ENCODE results near the gene TMEM115. TPM values are rescaled to one million over a fixed set of nuclear protein-coding genes. Genes with fewer than 3 reads are reported as not detected.

TMEM115 gene
- total RNA-seq, 6 experiments from 2014 or later, result 15.0 to 30.9 (median 19.2) TPM

DNA sequence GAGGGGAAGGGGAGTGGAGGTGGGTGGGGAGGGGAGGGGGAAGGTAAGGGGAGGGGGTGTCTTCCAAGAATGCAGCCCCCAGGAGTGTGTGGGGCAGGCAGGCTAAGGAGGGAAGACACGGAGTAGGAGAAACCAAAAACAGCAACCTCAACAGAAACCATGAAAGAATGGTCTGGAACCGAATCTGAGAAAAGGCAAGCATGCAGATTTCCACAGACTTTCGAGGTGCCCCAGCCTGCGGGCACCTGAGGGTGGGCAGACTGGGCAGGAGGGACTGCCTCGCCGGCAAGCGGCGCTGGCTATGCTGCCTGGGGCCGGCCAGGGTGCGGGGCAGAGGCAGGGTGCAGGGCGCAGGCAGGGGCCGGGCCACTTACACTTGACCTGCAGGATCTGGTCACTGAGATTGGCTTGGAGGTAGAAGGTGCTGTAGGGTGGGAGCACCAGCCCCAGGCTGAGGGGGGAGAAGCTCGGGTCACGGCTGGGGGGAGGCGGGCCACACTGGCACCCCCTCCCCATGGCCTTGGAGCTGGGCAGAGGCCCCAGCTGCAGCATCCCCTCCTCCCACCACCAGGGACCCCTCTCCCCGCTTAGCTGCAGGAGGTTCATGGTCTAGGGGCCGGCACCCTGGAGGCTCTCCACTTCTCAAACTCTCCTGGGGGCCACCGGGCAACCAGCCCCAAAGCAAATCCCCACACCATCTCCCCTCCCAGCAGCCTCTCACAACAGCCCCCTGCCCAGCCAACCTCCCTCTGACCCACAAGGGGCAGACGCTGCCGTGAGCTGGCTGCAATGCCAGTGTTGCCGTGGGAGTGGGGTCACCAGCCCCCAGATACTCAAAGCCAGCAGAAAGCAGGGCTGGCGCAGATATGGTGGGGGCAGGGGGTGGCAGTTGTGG is 15.3 kb upstream of the TMEM115 start:
- Histone ChIP-seq H3K27me3 (no peaks in the 10 kb centered on the region), H3K9me3 (no peaks in the 10 kb centered on the region), H3K36me3 (no peaks in the 10 kb centered on the region), H3K4me3 (no peak overlapping the region), H3K4me1 (no peaks in the 10 kb centered on the region), H3K27ac (no peak overlapping the region)
- 29% methylated on average over 6 of the region's 22 CpGs for WGBS (ENCODE audit: insufficient coverage, low coverage, low lambda C conversion rate, missing lambda C conversion rate)
- DNase-seq, result no peak
- intact Hi-C loops (cut with DNase I), result loop anchor here in 1 of 2 donors (10.0 kb wide), 1 partner anchor 160 kb away; no protein-coding TSS in a partner anchor
- ATAC-seq, result no peak
- TF ChIP-seq CTCF (IDR thresholded peaks at IDR 0.05) (no peak), POLR2A (IDR thresholded peaks at IDR 0.05) (no peak)

DNA sequence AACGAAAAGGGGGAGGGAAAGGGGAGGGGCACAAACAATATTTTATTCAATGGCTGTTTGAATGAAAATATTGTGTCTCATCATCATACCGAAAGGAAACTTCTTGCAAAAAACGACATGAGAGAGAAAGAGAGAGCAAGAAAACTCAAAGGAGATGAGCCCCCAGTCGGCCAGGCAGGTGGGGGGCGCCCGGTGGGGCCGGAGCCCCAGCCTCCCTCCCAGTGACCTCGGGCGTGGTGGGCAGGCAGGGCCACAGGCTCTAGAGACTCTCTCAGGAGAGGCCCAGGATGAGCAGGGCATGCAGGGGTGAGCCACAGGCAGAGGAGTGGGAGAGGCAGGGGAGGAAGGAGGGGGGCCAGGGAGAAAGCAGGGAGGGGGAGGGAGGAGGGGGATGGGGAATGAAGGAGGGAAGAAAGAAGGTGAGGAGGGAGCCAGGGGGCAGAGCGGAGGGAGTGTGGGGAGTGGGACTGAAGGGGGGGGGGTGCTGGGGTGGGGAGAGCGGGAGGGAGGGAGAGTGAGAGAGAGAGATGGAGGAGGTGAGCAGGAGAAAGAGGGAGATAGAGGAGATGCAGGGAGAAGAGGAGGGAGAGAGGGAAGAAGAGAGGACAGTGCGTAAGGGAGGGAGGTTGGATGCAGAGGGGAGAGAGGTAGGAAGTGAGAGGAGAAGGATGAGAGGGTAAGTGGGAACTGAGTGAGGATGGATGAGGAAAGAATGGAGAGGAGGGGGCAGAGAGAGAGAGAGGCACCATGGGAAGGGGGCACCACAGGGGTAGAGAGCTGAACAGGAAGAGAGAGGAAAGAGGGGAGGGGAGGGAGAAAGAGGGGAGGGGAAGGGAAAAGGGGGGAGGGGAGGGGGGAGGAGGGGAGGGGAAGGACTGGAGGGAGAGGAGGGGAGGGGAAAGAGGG is 14.1 kb upstream of the TMEM115 start:
- H3K4me1 ChIP-seq, result no peaks in the 10 kb centered on the region
- no peaks in the 10 kb centered on the region for H3K9me3 ChIP-seq
- TF ChIP-seq CTCF (IDR thresholded peaks at IDR 0.05) (no peak), POLR2A (IDR thresholded peaks at IDR 0.05) (no peak)
- no peak for ATAC-seq
- 42% methylated on average over 12 of the region's 12 CpGs for WGBS (ENCODE audit: insufficient coverage, low coverage, low lambda C conversion rate, missing lambda C conversion rate)
- H3K27ac ChIP-seq, result no peak overlapping the region
- no peaks in the 10 kb centered on the region for H3K36me3 ChIP-seq
- no peak overlapping the region for H3K4me3 ChIP-seq
- no peaks in the 10 kb centered on the region for H3K27me3 ChIP-seq
- DNase-seq, result no peak
- intact Hi-C loops (cut with DNase I), result loop anchor here in 1 of 2 donors (10.0 kb wide), 1 partner anchor 161 kb away; no protein-coding TSS in a partner anchor

- TF ChIP-seq POLR2A (IDR thresholded peaks at IDR 0.05) (no peak), CTCF (IDR thresholded peaks at IDR 0.05) (no peak)
- no peak for DNase-seq
- intact Hi-C loops (cut with DNase I), result loop anchor here in 1 of 2 donors (10.0 kb wide), 1 partner anchor 162 kb away; no protein-coding TSS in a partner anchor
- no peak overlapping the region for H3K4me3 ChIP-seq
- WGBS (ENCODE audit: insufficient coverage, low coverage, low lambda C conversion rate, missing lambda C conversion rate), result 14% methylated on average over 6 of the region's 8 CpGs
- H3K27ac ChIP-seq, result no peak overlapping the region
- no peaks in the 10 kb centered on the region for H3K27me3 ChIP-seq
- H3K4me1 ChIP-seq, result no peaks in the 10 kb centered on the region
- H3K36me3 ChIP-seq, result no peaks in the 10 kb centered on the region
- peak in 1 of 4 donors; percentile 25 for ATAC-seq
- no peaks in the 10 kb centered on the region for H3K9me3 ChIP-seq
These were observed 13.0 kb upstream of the TMEM115 start for GRCh38 chr3:50372349-50372748.

GRCh38 chr3:50371133-50371685 is 11.9 kb upstream of the TMEM115 start:
- Histone ChIP-seq H3K36me3 (no peaks in the 10 kb centered on the region), H3K9me3 (no peaks in the 10 kb centered on the region), H3K4me1 (no peaks in the 10 kb centered on the region), H3K4me3 (no peak overlapping the region), H3K27ac (no peak overlapping the region), H3K27me3 (no peaks in the 10 kb centered on the region)
- no peak for ATAC-seq
- DNase-seq, result no peak
- TF ChIP-seq CTCF (IDR thresholded peaks at IDR 0.05), result no peak
- no peak for TF ChIP-seq POLR2A (IDR thresholded peaks at IDR 0.05)
- WGBS (ENCODE audit: insufficient coverage, low coverage, low lambda C conversion rate, missing lambda C conversion rate), result 86% methylated on average over 1 of the region's 3 CpGs
- intact Hi-C loops (cut with DNase I), result loop anchor here in 1 of 2 donors (10.0 kb wide), 1 partner anchor 164 kb away; no protein-coding TSS in a partner anchor

Measured in right lobe of liver (tissue), 6 donors.